Hepatocyte (in vitro differentiated cells): Measurements from ENCODE around the gene TP63. TPM values are rescaled to one million over a fixed set of nuclear protein-coding genes. Genes with fewer than 3 reads are reported as not detected.

Experiments
- DNase-seq: peaks from one replicate; pipeline ENCODE4 v3.0.0-alpha.2; 2016; ENCODE audit warnings: low spot score
- H2AFZ ChIP-seq: fragments of 200-600 bp; sonication (generic); 2 replicates; pipeline ENCODE4 v1.6.0; 2016; ENCODE audit warnings: antibody characterized with exemption, mild to moderate bottlenecking
- H3K27ac ChIP-seq: fragments of 200-600 bp; sonication (generic); 2 replicates; pipeline ENCODE4 v1.5.1; 2016; ENCODE audit warnings: mild to moderate bottlenecking
- H3K27me3 ChIP-seq: fragments of 200-600 bp; sonication (generic); 2 replicates; pipeline ENCODE4 v1.6.1; 2016
- H3K36me3 ChIP-seq: fragments of 200-600 bp; sonication (generic); replicated peaks from 2 replicates; pipeline ENCODE4 v1.5.1; 2016; ENCODE audit warnings: low read depth; ENCODE audit not compliant: insufficient read depth
- H3K4me1 ChIP-seq: fragments of 200-600 bp; sonication (generic); 2 replicates; pipeline ENCODE4 v1.5.1; 2016; ENCODE audit warnings: mild to moderate bottlenecking, moderate library complexity; ENCODE audit not compliant: insufficient read depth
- H3K4me2 ChIP-seq: fragments of 200-600 bp; sonication (generic); 2 replicates; pipeline ENCODE4 v1.6.0; 2016
- H3K4me3 ChIP-seq: fragments of 200-600 bp; sonication (generic); 2 replicates; pipeline ENCODE4 v1.5.1; 2016; ENCODE audit warnings: mild to moderate bottlenecking
- H3K79me2 ChIP-seq: fragments of 200-600 bp; sonication (generic); 2 replicates; pipeline ENCODE4 v1.6.0; 2017; ENCODE audit warnings: mild to moderate bottlenecking
- H3K9me2 ChIP-seq: fragments of 200-600 bp; sonication (generic); replicated peaks from 2 replicates; pipeline ENCODE4 v1.6.0; 2017; ENCODE audit warnings: mild to moderate bottlenecking; ENCODE audit not compliant: insufficient read depth
- H3K9me3 ChIP-seq: fragments of 200-600 bp; sonication (generic); 2 replicates; pipeline ENCODE4 v1.5.1; 2016; ENCODE audit warnings: low read depth, mild to moderate bottlenecking
- H4K20me1 ChIP-seq: fragments of 200-600 bp; sonication (generic); 2 replicates; pipeline ENCODE4 v1.6.0; 2016; ENCODE audit warnings: mild to moderate bottlenecking; ENCODE audit not compliant: insufficient read depth, poor library complexity, severe bottlenecking
- EZH2 ChIP-seq: fragments of 200-600 bp; sonication (generic); IDR thresholded peaks from 2 replicates; pipeline ENCODE4 v1.6.1; 2016; ENCODE audit warnings: antibody characterized with exemption, mild to moderate bottlenecking, borderline replicate concordance
- EZH2phosphoT487 ChIP-seq: fragments of 200-600 bp; sonication (generic); IDR thresholded peaks from one replicate; pipeline ENCODE4 v1.6.1; 2018; ENCODE audit warnings: antibody characterized with exemption, mild to moderate bottlenecking, low read depth, moderate library complexity; ENCODE audit not compliant: unreplicated experiment, severe bottlenecking
- WGBS: methylation state at CpG from one replicate; pipeline ENCODE4 v1.1.6; 2016; ENCODE audit warnings: low lambda C conversion rate; ENCODE audit errors: missing lambda C conversion rate; 5-methylcytosine and 5-hydroxymethylcytosine counted together
- microRNA counts: library from miRNA; unstranded; fragments of <30 nt; microRNA quantifications from one replicate; lab custom pipeline; 2017
- microRNA-seq: library from miRNA; unstranded; fragments of <30 nt; microRNA quantifications from one replicate; pipeline ENCODE4, GENCODE V29; 2017
- polyA plus RNA-seq: library from polyadenylated mRNA; unstranded; fragments of >200 nt; fragmentation: Nextera tagmentation; extraction: Ambion mirVana; gene quantifications from 2 replicates; pipeline ENCODE4 v1.2.1, GENCODE V29; 2016
- small RNA-seq: library from RNA; depleted of rRNA; stranded (forward); fragments of <200 nt; gene quantifications from one replicate; pipeline ENCODE3, GENCODE V24; 2014
- total RNA-seq: library from RNA; depleted of rRNA; stranded (reverse); fragments of >200 nt; gene quantifications from 2 replicates; pipeline ENCODE4 v1.2.3, GENCODE V29; 2014
- TF ChIP-seq, protein P1 (sequence below): fragments of 200-600 bp; sonication (generic); IDR thresholded peaks from 2 replicates; pipeline ENCODE4 v1.5.1; 2016; ENCODE audit warnings: antibody characterized with exemption, mild to moderate bottlenecking; ENCODE audit not compliant: poor library complexity

TP63 gene
- total and polyA plus RNA-seq, 2 experiments from 2014 or later, result 1.9 to 2.4 TPM

- H3K4me3 ChIP-seq, result no peak overlapping the region
- TF ChIP-seq EZH2 (no peak), EZH2phosphoT487 (no peak)
- TF ChIP-seq, protein P1, sequence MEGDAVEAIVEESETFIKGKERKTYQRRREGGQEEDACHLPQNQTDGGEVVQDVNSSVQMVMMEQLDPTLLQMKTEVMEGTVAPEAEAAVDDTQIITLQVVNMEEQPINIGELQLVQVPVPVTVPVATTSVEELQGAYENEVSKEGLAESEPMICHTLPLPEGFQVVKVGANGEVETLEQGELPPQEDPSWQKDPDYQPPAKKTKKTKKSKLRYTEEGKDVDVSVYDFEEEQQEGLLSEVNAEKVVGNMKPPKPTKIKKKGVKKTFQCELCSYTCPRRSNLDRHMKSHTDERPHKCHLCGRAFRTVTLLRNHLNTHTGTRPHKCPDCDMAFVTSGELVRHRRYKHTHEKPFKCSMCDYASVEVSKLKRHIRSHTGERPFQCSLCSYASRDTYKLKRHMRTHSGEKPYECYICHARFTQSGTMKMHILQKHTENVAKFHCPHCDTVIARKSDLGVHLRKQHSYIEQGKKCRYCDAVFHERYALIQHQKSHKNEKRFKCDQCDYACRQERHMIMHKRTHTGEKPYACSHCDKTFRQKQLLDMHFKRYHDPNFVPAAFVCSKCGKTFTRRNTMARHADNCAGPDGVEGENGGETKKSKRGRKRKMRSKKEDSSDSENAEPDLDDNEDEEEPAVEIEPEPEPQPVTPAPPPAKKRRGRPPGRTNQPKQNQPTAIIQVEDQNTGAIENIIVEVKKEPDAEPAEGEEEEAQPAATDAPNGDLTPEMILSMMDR, result no peak
- H2AFZ ChIP-seq, result no peak overlapping the region
- DNase-seq, result peak; percentile 20
- H3K9me2 ChIP-seq, result no peaks in the 10 kb centered on the region
- 82% methylated on average over 14 of the region's 14 CpGs for WGBS
- H3K9me3 ChIP-seq, result no peaks in the 10 kb centered on the region
- no peaks in the 10 kb centered on the region for H4K20me1 ChIP-seq
- no peaks in the 10 kb centered on the region for H3K36me3 ChIP-seq
- H3K27ac ChIP-seq, result peak overlapping the region; percentile 74
- no peaks in the 10 kb centered on the region for H3K79me2 ChIP-seq
- H3K27me3 ChIP-seq, result no peaks in the 10 kb centered on the region
- no peak overlapping the region for H3K4me2 ChIP-seq
- peaks cover 24% of the 10 kb centered on the region for H3K4me1 ChIP-seq
Observed at GRCh38 chr3:189944285-189945145, 313.3 kb downstream of the TP63 start.

DNA sequence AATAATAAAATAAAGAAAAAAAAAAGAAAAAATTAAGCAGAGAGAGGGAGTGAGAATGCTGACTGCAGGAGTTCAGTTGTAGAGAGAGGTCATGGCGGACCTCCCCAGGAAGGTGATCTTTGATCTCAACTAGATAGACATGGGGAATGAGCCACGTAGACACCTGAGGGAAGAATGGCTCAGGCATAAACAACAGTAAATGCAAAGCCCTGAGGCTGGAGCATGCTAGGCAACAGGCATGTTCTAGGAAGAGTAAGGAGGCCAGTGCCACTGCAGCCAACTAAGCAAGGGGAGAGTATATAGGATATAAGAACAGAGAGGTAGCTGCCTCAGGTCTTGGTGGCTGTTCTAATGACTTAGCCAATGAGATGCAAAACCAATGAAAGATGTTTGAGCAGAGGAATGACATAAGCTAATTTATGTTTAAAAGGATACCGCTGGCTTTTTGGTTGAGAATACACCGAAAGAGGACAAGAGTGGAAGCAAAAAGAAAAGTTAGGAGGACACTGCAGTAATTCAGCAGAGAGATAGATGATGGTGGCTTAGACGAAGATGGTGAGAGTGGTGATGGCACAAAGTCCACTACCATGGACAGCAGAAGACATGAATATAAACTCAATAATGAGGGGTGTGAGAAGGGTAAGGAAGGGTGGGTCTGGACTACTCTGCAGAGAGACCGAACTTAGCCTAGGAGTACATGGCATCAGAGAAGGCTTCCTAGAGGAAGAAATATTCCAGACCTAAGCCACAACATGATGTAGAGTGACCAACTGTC is 314.9 kb downstream of the TP63 start:
- Histone ChIP-seq H3K9me3 (no peaks in the 10 kb centered on the region), H2AFZ (no peak overlapping the region), H3K27ac (no peak overlapping the region), H3K27me3 (no peaks in the 10 kb centered on the region), H3K4me3 (no peak overlapping the region), H4K20me1 (no peaks in the 10 kb centered on the region), H3K4me1 (peaks cover 18% of the 10 kb centered on the region), H3K4me2 (no peak overlapping the region), H3K9me2 (no peaks in the 10 kb centered on the region), H3K36me3 (no peaks in the 10 kb centered on the region), H3K79me2 (no peaks in the 10 kb centered on the region)
- DNase-seq, result no peak
- TF ChIP-seq, protein P1, result no peak
- TF ChIP-seq EZH2 (no peak), EZH2phosphoT487 (no peak)
- WGBS, result 88% methylated on average over 6 of the region's 6 CpGs

MicroRNA genes within 50 kb of the gene (microRNA counts, 767-probe panel; counts per million panel counts)
- microRNA hsa-miR-944 (lab: Ali Mortazavi, UCI), result not detected

Small RNAs within 50 kb of the gene (microRNA-seq; reads per million reads assigned to microRNA genes)
- gene MIR944, result 8.0 reads per million, percentile 20 among the genes with 10 or more reads in this experiment

Small RNAs within 50 kb of the gene (small RNA-seq; reads per million reads assigned to genes)
- gene AC078809.1 (not detected), gene MIR944 (1.1 reads per million, percentile 75 among the genes with 10 or more reads in this experiment)
